HG02852 (cell line): ENCODE measurements around the gene PACSIN3.
A peak's percentile ranks its signal among the peaks of the same experiment; 100 is the strongest.
"Not testable (repeated sequence)": the region's sequence is repeated elsewhere in the genome, so short reads cannot be mapped to it uniquely, and the experiment has no call there.

Experiments
- ATAC-seq: cut with Tn5 transposase; IDR thresholded peaks from one replicate; pipeline ENCODE4 v1.9.1; 2021; ENCODE audit warnings: mild to moderate bottlenecking, moderate library complexity; ENCODE audit not compliant: unreplicated experiment

PACSIN3 gene

DNA sequence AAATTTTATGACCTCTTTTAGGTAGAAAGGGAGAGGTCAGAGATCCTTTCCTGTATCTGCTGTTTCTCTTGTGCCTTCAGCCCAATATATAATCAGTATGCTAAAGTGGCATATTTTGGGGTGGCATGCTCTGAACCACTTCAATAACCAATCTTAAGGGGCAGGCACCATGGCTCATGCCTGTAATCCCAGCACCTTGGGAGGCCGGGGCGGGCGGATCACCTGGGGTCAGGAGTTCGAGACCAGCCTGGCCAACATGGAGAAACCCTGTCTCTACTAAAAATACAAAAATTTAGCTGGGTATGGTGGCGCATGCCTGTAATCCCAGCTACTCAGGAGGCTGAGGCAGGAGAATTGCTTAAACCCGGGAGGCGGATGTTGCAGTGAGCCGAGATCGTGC is 11.9 kb upstream of the PACSIN3 start:
- ATAC-seq, result not testable (repeated sequence)

DNA sequence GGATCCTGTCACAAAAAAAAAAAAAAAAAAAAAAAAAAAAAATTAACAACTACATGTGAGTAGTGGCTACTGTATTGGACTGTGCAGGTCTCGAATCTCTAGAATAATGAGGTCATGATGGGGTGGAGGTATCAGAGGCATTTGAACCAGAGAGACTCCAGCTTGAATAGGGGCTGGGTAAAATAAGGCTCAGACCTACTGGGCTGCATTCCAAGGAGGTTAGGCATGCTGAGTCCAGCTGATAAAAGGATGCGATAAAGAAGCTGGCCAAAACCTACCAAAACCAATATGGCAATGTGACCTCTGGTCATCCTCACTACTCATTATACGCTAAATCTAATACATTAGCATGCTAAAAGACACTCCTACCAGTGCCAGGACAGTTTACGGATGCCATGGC is 5.9 kb upstream of the PACSIN3 start:
- no peak for ATAC-seq

DNA sequence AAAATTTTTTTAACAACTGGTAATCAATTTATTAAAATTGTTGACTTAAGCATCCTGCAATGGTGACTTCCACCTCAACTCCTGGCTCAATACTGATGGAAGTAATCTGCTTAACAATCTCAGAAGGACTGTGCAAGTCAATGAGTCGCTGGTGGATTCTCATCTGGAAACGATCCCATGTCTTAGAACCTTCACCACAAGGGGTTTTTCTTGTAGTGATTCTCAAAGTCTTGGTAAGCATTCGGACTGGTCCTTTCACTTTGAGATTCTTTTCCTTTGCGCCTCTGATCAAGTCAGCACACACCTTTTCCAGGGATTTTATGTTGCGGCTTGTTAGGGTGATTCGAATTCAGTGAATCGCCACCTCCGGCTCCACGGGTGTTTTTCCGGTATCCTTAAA is 4.9 kb upstream of the PACSIN3 start:
- ATAC-seq, result not testable (repeated sequence)

DNA sequence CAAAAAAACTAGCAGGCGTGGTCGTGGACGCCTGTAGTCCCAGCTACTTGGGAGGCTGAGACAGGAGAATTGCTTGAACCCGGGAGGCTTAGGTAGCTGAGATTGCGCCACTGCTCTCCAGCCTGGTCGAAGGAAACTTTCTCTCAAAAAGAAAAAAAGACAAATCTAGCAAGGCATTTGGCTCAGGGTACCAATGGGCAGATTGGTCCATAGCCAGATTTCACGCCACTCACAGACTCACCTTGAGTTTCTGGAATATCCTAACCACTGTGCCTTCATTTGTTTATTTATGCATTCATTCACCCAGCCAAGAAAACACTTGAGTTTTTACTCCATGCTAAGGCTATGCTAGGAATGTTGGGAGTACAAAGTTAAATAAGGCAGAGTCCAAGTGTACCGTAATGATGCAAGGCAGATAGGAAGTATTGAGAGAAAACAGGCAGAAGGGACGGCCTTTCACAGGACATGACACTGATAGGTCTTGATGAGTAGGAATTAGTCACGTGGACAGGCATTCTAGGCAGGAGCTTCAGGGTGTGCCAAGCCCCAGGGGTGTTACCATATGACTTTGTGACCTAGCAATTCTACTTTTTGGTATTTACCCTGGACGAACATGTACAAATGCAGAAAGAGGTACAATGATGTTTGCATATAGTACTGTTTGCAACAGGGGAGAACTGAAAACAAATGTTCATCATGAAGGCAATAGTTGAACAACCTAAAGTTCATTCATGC is 3.0 kb upstream of the PACSIN3 start:
- no peak for ATAC-seq

DNA sequence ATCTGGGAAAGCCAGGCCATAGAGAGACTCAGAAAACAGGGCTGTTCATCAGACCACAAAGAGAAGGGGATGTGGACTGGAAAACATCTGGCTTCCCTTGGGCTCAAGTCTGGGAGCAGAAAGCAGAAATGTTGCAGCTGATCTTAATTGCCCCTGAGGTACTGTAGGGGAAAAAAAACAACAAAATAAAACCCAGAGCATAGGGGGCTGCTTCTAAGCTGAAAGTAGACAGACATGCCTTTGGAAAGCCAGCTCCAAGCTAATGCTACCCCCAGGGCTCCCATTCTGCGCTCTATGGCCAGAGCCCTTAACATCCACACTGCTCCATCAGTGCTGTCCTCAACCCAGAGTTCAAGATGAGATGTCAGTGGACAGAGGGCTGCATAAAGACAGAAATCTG is 2.0 kb upstream of the PACSIN3 start:
- no peak for ATAC-seq

DNA sequence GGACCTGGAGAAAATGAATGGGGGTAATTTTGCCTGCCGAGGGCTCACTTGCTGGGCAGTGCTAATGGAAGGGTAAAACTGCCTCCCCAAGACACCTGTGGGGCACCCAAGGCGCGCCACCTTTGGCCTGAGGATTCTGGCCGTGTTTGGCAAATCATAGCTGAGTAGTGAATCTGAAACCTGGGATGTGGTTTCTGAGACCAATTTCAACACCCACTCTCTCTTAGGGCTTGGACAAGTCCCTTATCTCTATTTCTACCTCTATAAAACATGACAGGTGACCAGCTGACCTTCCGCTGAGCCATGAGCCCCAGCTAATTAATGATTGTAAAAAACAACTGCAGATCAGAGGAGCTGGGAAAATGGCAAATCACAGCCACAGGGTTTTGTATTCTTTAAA is 1.5 kb upstream of the PACSIN3 start:
- ATAC-seq, result no peak

DNA sequence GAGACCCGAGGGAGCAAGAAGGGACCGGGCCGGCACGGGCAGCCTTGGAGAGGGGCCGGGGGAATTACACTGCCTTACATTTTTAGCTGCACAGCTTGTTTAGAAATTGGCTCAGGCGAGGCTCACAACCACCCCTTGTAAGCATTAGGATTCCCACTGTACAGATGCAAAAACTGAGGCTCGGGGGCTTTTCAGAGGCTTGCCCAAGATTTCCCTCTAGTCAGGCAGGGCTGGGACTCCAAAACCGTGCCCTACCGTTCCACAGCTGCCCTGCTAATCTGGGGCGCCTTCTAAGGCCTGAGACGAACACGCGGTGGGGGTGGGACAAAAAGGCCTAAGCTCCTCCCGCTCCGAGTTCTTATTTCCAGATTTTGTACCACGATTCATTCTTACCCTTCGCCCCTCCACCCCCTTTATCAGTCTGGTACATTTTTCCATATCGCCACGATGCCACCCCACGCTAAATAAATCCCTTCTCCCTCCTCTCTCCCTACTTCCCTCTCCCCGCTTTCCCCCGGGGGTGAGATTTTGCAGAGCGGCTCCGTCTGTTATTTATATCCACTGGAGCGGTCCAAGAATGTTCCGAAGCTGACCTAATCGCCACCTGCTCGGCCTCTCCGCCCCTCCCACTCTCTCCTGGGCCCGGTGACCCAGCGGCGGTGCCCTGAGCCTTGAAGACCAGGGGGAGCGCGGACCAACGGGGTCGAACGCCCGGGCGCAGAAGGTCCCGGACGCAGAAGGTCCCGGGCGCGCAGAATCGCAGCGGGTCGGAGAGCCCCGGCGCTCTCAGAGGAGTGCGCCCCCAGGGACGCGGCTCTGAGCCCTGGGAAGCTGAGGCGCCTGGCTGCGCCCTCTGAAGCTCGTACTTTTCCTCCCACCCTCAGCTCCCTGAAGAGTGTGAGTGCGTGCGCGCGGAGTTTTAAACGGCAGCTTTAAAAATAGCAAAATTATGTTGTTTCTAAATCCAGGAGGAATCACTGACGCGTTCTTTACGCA is 764 bp upstream of the PACSIN3 start:
- no peak for ATAC-seq

DNA sequence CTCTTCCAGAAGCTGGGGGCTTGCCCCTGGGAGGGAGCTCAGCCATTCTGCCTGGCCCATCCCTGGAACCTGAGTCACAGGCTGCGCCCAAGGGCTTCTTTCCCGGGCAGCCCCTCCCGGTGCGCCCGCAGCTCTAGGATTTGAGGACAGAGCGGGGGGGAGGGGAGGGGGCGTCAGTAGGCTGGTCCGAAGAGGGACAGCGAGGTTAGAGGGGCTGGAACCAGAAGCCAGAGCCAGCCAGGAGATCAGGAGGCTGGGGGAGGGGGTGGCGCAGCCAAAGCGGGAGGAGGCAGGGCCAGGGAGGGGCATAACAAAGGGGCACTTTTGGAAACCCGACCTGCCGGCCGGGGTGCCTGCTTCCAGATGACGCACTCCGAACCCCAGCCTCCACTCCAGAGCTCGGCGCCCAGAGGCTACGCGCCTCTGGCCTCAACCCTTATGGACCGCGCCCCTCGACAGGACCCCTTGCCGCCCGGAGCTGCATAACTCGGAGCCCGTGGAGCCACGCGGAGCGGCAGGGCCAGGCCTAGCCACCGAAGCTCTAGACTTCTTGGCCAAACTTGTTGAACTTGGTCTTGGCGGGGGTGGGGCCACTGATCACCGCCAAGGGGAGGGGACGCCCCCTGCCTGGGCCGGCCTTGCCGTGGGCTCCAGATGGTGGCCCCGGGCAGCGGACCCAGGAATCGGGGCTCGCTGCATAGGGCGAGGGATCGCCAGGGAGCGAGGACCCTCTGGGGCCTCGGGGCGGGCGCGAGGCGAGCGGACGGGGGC is 744 bp downstream of the PACSIN3 start:
- no peak for ATAC-seq

DNA sequence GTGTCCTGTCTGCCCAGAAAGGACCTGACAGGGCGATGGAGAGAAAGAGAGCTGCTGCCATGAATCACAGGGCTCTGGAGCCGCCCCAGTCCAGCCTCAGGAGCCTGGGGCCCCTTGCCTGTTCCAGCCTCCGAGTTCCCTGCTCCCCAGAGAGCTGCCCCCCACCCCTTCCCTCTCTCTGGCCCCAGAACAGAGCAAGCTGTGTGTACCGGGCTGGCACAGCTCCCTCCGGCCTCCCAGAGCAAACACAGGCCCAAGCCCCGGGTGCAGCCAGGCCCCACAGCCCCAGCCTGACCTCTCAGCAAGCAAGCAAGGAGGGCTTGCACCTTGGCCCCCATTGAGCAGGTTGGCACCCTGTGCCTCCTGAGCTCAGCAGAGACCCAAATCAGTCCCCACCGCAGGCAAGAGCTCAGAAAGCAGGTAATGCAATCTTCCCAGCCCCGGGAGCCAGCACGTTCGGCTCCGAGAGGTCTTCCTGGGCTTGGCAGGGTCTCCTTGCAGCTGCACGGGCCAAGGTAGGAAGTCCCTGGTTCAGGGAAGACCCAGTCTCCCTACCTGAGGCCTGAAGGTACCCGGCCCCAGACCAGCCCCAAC is 1.4 kb downstream of the PACSIN3 start:
- no peak for ATAC-seq

DNA sequence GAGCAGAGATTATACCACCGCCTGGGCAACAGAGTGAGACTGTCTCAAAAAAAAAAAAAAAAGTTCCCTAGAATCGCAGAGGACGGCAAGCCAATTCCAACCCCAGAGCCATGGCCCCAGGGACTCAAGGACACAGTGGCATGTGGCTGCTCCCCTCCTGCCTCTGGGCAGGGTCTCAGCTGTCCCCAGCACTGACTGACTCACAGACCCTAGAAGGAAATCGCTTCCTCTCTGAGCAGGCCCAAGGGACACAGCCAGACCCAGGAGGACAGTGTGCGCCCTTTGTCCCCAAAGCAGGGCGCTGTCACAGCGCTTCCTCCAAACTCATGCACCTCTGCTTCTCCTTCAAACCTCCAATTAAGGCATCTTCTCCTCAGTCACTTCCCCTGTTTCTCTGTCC is 2.3 kb downstream of the PACSIN3 start:
- no peak for ATAC-seq

DNA sequence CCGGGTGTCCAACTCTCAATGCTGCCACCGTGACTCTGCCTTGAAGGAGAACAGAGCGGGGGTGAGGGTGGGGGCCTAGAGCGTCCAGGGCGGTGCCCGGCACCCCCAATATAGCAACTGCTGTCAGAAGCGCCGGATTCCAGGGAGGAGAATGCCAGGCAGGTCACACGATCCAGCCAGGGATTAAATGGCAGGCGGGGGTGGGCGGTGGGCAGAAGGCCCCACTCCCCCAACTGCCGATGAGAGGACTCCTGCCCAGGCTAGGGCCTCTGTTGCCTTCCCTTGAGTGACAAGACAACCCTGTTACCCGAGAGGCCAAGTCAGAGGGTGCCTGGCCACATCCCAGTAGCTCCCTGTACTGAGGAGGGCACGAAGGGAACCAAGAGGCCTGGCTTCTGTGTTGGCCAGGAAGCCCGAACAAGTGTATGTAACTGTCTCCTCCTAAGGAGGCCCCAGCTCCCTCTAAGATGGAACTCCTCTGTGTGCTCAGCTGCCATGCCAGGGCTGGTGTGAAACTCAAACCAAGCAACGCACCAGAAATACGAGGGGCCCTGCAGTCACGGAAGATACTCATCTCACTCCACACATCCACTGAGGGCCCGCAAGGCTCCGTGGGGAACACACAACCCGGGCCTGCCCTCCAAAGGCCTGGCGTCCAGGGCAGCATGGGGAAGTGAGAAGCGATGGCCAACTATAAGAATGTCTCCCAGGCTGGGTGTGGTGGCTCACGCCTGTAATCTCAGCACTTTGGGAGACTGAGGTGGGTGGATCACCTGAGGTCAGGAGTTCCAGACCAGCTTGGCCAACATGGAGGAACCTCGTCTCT is 3.0 kb downstream of the PACSIN3 start:
- no peak for ATAC-seq

DNA sequence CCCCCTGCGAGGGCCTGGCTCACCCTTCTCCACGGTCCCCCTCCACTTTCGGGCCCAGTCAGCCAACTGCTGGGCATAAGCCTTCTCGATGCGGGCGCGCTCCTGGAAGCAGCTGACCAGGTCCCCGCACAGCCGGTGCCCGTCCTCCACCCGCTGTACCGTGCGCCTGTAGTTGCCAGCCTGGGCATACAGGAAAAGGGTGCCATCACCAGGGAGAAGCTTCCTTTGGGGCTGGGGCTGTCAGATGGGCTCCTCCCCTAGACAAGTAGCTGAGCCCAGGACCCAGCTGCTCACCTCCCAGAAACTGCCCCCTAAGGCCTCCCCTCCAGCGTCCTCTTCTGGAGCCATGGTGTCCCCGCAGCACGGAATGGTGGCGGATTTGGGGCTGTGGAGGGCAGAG is 3.9 kb downstream of the PACSIN3 start:
- no peak for ATAC-seq

DNA sequence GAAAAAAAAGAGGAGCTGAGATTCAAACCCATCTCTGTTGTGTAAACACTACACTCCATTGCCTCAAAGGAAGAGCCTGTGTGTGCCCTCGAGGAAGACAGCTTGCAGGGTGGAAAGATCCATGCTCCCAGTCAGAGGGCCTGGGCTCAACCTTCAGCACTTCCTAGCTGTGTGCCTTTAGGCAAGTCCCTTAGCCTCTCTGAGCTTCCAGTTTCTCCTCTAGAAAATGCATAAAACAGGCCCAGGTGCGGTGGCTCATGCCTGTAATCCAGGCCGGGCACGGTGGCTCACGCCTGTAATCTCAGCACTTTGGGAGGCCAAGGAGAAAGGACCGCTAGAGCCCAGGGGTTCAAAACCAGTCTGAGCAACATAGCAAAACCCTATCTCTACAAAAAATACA is 5.0 kb downstream of the PACSIN3 start:
- no peak for ATAC-seq

DNA sequence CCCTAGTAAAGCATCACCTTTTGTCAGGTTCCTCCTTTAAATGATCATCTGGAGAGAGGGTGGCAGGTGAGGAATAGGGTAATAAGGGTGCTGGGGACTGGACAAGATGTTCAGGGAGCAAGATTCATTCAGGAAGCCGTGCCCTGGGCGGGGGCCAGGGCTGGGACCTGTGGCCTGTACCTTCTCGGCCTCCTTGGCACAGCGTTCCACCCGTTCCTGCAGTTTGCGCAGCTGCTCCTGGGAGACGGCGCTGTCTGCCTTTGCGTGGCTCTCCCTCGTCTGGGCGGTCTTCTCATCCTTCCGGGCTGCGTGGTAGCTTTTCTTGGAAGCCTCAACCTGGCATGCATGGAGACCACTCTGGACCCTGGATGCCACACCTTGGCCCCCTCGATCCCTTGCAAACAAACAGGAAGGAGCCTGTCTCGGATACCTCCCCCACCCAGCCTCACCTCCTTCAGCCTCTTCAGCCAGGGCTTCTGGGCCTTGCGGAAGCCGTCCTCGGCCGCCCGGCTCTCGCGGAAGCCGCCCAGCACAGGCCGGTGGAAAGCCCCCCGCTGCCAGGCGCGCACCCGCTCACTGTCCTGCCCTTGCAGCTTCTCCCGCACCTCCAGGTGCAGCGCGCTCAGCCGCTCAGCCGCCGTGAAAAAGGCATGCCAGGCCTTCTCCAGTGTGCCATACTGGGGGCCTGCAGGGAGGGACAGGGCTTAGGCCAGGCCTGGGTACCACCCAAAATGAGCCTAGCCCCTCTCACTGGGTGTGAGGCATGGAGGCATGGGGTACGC is 6.0 kb downstream of the PACSIN3 start:
- ATAC-seq, result no peak

DNA sequence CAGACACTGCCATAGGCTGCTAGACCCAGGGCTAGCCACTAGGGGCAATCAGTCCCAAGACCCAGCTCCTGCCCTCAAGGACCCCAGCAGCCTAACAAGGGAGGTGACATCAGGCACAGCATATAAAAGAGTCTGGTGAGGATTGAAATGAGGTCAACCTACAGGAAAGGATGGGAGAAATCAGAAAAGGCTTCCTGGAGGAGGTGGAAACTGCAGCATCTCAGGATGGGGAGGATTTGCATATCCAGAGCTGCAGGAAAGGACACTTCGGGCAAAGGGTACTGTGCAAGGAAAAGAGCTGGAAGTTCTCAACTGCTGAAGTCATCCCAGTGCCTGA is 6.6 kb downstream of the PACSIN3 start:
- ATAC-seq, result peak; percentile 25

DNA sequence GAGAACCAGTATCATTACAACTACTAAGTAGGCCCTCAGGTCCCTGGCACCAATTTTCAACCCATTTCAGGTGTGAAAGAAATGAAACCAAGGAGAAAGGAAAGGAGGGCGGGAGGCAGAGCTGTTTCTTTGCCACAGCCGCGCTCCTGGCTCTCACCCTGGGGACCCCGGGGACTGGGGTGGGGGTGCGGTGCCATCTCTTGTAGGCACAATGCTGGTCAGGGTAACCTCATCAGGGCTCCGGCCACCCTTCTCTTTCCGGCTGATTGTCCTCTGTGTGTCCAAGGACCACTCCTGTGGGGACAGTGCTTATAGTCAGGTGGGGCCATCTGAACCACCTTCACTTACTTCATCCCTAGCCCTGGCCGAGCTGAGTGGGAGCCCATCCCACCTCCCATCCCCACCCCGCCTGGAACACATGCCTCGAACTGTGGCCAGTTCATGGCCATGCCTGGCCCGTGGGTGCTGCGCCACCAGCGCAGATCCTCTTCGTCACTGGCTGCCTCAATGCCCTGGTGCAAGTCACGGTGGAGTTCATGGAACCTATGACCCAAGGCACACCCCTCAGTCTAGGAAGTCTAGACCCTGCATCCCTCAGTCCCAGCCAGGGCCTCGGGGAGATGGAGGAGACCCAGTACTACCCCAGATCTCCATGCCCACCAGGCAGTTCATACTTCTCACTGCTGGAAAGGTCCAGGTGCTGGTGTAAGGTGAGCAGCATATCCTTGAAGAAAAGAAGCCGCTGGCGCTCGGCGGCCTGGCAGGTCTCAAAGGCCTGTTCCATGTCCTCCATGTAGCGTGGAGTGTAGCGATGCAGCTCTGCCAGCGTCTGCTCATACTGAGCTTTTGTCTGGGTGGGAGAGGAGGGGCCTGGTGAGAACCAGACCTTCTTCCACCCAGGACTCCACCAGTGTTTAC is 7.2 kb downstream of the PACSIN3 start:
- ATAC-seq, result no peak

DNA sequence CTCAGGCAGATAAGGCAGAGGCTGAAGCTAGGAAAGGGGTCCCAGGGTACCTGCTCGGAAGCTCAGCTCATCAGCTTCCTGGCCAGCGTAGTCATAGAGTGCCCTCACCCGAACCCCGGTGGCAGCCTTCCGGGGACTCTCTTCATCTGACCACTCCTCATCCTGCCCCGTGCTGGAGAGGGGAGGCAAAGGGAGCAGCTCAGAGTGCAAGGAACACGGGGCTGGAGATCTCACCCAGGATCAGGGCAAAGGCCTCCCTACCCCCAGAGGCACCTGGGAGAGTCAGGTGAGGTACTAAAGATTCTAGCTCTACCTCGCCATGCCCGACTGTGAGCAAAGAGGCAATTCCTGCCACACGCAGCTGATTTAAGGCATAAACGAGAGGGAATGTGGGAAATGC is 7.9 kb downstream of the PACSIN3 start:
- ATAC-seq, result no peak

DNA sequence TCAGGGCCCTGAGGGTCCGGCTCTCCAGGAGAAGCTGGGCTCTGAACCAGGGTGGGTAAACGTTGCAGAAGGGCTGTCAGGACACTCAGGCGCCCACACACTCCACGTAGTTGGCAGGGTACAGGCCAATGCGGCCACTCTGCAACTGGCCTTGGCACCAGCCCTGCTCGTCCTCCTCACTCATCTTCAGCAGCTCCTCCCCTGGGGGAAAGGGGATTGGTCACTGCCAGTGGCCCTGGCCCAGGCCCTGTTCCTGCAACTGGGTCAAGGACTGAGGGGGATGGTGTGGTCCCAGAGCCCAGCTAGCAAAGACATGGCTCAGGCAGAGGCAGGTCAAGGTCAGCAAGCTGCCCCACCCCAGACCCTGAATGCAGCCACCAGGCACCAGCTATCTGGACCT is 8.4 kb downstream of the PACSIN3 start:
- ATAC-seq, result no peak
